HG03521 (cell line): ENCODE results near the gene CDC20.

ENCODE experiments used
- ATAC-seq: cut with Tn5 transposase; IDR thresholded peaks from one replicate; pipeline ENCODE4 v1.9.1; 2021; ENCODE audit warnings: mild to moderate bottlenecking, moderate library complexity; ENCODE audit not compliant: unreplicated experiment

CDC20 gene

DNA sequence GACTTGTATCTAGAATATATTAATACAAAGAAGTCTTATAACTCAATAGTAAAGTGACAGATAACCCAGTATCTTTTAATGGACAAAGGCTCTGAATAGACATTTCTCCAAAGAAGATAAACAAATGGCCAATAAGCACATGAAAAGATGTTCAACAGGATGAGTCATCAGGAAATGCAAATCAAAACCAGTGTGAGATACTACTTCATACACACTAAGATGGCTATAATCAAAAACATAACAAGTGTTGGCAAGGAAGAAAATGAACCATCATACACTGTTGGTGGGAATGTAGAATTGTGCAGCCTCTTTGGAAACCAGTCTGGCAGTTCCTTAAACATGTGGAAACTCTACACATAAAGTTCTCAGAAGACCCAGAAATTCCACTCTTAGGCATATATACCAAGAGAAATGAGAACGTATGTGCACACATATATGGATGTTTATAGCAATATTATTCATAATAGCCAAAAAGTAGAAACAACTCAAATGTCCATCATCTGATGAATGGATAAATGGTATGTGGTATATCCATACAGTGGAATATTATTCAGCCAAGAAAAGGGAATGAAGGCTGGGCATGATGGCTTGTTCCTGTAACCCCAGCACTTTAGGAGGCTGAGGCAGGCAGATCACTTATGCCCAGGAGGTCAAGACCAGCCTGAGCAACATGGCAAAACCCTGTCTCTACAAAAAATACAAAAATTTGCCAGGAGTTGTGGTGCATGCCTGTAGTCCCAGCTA lies 31.1 kb upstream of the CDC20 start:
- no peak for ATAC-seq

DNA sequence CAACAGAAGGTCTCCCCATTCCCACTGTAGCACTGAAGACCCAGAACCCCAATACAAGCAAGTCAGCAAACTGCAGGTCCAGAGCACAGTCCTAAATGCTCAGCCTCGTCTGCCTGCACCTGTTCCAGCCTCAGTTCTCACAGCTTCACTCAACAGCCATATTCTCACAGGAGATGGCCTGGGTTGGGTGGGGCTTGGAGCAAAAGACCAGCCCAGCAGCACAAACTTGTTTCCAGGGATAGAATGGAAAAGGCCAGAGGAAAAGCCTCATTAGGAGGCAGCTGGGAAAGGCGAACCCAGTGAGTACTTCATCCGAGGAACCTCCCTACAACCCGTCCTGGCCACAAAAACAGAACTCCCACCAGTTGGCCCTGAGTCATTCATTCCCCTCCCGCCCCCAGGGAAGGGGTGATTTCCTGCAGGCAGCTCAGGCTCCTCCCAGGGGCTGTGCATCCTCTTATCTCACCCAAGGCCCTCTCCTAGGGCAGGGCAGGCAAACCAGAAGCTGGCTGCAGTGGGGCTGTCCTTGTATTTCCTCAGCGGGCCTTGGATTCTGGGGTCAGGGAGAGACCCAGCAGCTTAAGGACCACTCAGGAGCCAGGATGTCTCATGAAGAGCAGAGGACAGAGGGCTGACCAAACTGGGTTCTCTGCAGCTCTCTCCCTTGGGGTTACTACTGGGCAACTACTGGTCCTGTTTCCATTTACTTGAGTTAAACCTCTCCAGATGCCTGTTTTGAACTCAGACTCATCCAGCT lies 28.6 kb upstream of the CDC20 start:
- no peak for ATAC-seq

DNA sequence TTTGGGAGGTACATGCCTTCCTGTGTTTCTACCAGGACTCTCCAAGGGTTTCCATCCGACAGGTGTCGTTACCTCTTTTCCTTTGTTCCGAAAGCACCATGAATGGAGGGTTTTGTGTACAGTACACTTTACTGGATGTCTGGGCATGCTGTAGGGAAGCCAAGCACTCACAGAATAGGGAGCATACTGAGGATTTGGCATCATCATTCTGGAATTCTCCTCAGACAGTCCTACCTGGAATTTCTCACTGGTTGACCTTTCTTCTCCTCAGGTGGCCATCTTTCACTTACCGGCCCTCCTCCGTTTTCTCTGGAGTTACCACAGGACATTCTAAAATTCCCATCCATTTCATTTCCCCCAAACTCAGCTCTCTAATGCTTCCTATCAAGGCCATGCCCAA lies 27.1 kb upstream of the CDC20 start:
- ATAC-seq, result no peak

DNA sequence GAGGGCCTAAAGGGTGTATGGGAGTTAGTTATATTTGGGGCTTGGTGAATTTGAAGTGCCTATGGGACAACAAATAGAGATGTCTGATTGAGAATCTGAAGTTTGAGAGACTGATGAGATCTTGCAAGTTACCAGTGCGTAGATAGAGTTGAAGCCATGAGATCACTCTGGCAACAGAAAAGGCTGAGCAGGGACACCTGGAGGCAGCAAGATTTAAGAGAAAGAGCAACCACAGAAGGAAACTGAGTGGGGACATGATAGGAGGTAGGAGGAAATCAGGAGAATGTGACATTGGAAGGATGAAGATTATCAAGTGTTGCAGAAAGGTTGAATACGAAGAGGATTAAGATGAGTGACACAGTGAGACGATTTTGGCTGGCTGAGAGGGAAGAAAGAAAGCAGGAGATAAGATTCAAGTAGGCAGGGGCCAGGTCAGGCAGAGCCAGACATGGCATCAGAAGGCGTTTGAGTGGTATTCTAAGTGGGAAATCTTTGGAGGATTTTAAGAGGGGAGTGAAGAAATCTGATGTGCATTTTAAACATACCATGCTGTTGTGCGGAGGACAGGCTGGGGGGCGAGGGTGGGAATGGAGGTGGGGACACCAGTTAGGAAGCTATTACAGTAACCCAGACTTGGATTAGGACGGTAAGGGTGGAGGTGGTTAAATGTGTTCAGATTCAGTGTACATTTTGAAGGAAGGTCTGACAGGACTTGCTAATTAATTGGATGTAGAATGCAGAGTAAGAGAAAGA lies 24.2 kb upstream of the CDC20 start:
- ATAC-seq, result no peak

DNA sequence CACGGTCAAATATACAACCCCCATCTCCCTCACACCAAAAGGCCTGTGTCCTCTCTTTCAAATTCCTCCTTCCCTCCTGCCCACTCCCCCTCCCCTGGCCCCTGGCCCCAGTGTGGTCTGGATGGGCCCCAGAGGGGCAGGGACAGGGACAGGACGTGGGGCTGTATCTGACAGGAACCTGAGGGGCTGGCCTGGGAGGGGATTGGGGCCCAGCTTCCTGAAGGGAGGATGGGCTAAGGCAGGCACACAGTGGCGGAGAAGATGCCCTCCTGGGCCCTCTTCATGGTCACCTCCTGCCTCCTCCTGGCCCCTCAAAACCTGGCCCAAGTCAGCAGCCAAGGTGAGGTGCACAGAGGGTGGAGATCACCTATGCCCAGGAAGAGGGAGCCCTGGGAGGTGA lies 21.2 kb upstream of the CDC20 start, which contains the start of gene MPL:
TSS of gene MPL (plus strand) at position 231 of the 400 bp plus-strand sequence. CDS start at position 262, 31 bp downstream.
- ATAC-seq, result no peak

DNA sequence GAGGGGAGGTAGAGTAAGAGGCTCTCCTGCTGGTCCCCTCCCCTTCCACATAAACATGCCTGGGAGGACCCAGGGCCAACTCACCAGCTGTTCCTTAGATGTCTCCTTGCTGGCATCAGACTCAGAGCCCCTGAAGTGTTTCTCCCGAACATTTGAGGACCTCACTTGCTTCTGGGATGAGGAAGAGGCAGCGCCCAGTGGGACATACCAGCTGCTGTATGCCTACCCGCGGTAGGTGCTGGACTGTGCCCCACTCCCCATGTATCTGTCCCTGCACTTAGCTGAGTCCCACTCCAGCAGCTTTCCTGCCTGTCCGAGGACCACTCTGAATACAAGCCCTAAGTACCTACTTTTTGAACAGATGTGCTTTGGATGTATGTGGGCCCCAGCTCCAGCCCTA lies 20.8 kb upstream of the CDC20 start:
- ATAC-seq, result no peak

DNA sequence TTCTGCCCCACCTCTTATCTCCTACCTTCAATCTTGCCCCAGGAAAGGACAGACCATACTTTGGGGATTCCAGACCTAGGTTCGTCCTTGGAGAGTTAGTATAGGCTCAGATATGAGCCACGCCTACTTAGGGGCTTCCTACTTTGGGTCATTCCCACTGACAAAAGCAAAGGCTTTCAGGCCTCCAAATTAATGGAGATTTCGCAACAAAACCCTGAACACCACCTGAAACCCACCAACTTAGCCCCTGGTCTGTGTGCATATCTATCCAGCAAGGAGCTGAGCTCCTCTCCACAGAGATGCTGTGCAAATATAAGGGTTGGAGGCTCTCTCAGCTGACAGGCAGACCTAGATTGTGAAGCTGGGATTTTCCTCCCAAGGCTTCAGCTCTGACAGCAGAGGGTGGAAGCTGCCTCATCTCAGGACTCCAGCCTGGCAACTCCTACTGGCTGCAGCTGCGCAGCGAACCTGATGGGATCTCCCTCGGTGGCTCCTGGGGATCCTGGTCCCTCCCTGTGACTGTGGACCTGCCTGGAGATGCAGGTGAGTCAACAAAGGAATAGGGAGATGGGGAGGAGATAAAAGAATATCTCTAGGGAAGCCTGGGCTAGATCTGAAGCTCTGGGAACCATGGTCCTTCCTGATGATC lies 19.1 kb upstream of the CDC20 start:
- no peak for ATAC-seq

DNA sequence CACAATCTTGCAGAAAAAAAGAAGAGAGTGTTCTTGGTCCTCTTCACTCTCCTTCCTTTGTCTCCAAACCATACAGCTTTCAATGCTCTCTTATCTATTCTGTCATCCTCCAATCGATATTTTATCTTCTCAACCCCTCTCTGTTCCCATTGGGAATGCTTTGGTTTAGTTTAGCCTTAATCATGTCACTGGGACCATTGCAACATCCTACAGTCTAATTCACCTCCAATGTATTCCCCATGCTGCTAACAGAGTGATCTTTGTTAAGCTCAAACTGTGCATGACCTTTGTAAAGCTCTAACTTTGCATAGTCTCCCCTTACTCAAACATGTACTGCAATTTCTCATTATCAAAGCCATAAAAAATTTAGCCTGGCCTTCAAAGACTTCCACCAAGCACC lies 18.2 kb upstream of the CDC20 start:
- ATAC-seq, result no peak

DNA sequence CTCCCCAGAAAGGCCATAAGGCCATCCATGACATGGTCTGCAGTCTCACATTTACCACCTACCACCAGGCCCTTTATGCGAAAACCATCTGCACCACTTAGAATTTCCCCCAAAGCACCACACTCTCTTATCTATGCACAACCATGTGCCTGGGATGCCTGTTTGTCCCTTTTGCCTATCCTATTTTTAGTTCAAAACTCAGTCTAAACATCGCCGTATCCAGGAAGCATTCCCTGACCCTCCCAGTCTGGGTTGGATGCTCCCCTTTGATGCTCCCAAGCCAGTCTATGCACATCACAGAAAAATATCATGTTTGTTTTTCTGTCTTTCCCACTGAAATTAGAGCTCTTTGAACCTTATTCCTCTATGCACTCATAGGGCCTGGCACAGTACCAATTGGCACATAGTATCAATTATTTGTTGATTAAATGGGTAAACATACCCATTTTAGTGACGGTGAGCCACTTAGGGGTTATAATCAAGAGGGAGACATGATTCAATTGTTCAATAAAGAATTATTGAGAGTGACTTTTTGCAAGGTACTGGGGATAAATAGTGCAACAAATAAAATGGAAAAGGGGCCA lies 14.4 kb upstream of the CDC20 start:
- no peak for ATAC-seq

DNA sequence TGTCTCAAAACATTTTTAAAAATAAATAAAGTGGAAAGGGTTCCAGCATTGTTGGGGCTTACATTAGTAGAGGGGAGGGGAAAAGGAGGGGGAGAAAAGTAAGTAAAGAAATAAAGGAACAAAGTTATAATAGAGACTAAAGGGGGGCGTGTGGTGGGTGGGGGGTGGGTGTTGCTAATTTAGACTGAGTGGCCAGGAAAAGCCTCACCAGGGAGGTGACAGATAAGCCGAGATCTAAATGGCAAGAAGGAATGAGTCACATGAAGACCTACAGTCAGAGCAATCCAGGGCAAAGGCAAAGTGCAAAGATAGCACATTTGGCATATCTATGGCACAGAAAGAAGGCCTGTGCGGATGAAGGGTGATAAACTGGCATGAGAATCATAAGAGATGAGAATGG lies 13.7 kb upstream of the CDC20 start:
- no peak for ATAC-seq

DNA sequence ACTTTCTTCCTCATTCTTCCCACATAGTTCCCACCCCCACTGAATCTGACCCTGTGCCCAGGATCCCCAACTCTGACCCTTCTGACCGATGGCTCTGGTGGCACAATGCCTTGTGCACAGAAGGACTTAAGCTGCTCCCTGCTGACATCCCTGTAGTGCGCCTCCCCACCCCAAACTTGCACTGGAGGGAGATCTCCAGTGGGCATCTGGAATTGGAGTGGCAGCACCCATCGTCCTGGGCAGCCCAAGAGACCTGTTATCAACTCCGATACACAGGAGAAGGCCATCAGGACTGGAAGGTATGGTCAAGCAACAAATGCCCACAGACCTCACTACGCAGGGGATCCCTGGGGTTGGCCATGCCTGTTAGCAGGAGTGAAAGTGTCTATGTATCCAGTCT lies 12.1 kb upstream of the CDC20 start:
- ATAC-seq, result no peak

DNA sequence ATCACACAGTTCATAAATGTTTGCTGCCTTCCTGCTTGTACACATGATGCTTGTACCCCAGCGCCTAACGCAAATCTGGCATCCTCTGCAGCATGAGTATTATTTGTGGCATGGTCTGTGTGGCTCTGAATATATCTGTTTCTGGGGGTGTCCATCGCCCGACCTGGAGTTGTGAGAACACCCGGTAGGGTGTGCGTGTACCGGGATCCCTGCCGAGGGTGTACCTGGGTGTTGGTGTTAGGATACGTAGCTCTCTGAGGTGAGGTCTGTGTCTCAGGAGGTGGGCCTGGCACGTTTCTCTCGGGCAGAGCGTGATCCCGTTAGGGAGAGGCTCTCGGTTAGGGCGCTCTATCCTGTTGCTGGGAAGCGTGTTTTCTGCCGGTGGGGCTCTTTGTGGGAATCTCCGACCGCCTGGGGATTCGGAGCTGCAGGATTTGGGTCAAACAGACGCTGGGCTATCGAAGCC lies 10.4 kb upstream of the CDC20 start:
- no peak for ATAC-seq

DNA sequence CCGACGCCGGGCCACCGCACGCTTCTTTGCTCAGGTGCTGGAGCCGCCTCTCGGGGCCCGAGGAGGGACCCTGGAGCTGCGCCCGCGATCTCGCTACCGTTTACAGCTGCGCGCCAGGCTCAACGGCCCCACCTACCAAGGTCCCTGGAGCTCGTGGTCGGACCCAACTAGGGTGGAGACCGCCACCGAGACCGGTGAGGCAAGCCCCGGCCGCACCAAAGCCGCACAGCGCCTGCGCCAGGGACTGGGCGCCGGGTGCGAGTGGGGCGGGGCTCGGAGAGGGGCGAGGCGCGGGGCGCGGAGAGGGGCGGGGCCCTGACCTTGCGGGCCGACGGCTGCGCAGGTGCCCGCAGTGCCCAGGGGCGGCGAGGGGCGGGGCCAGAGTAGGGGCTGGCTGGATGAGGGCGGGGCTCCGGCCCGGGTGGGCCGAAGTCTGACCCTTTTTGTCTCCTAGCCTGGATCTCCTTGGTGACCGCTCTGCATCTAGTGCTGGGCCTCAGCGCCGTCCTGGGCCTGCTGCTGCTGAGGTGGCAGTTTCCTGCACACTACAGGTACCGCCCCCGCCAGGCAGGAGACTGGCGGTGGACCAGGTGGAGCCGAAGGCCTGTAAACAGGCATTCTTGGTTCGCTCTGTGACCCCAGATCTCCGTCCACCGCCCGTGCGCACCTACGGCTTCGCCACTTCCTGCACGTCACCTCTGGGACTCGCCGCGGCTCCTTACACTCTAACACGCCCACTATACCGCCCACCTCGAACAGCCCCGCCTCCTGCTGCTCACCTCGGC lies 9.8 kb upstream of the CDC20 start:
- peak; percentile 63 for ATAC-seq

DNA sequence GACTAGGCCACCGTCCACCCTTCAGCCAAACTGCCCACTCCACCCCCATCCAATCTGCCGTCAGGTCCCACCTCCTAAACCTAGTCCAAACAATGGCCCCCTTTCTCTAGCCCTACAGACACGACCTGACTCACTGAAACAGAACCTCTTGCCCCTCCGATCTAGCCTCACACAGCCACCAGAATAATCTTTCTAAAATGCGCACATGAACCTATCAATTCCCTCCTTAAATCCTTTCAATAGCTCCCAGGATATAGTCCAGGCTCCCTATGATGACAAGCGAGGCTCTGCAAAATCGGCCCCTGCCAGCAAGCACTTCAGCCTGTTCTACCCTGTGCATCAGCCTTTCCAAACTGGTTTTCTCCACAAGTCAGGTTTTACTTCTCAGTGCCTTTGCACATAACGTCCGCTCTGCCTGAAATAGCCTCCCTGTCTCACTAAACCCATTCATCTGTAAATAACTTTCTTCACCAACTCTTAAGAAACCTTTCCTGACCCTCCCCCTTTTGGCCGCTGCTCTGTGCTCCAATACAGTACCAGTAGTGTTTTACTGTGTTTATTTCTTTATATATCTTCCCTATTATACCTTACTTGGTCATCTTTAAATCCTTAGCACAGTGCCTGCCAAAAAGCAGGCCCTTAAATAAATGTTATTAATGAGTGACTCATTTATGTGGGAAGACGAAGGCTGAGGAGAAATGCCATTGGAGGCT lies 9.0 kb upstream of the CDC20 start:
- no peak for ATAC-seq

DNA sequence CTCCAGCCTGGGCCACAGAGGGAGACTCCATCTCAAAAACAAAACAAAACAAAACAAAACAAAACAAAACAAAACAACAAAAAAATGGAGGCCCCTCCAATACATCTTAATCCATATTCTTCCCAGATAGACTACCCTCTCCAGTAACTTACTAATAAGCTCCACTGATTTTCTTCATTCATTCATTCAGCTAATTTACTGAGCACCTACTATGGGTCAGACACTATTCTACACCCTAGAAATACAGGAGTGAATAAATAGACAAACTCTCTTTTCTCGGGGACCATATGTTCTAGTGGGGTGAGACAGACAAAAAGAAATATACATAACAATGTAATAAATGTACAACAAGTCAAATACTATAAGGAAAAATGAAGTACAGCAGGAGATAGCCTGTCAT lies 7.8 kb upstream of the CDC20 start:
- ATAC-seq, result no peak

DNA sequence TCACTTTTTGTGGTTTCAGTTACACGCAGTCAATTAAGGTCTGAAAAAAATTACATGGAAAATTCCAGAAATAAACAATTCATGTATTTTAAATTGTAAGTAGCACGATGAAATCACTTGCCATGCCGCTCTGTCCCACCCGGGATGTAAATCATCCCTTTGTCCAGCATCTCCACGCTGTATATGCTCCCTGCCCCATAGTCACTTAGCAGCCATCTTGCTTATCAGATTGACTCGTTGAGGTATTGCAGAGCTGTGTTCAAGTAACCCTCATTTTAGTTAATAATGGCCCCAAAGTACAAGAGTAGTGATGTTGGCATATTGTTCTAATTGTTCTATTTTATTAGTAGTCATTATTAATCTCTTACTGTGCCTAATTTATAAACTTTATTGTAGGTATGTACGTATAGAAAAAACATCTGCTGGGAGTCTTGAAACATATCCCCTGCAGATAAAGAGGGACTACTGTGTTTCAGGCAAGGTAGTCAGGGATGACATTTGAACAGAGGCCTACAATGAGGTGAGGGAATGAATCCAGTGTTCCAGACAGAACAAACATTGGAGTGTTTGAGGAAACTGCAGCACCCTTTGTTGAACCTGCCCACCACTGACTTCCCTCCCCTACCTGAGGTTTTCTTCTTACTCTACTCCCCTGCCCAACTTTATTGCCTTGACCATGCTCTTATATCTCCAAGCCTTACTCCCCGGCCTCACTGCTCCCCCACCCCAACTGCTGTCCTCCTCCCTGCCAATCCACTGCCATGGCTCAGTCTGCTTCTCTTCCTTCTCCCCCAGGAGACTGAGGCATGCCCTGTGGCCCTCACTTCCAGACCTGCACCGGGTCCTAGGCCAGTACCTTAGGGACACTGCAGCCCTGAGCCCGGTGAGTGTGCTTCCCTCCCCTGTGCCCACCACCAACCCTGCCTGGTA lies 7.1 kb upstream of the CDC20 start:
- ATAC-seq, result no peak

DNA sequence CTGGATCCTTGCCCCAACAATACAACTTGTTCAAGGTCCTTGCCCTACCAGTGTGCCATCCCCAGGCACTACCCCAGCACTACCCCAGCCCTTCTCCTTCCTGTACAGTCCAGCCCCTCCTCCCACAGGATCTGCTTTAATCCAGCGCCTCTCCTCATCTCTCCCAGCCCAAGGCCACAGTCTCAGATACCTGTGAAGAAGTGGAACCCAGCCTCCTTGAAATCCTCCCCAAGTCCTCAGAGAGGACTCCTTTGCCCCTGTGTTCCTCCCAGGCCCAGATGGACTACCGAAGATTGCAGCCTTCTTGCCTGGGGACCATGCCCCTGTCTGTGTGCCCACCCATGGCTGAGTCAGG lies 6.5 kb upstream of the CDC20 start:
- no peak for ATAC-seq

DNA sequence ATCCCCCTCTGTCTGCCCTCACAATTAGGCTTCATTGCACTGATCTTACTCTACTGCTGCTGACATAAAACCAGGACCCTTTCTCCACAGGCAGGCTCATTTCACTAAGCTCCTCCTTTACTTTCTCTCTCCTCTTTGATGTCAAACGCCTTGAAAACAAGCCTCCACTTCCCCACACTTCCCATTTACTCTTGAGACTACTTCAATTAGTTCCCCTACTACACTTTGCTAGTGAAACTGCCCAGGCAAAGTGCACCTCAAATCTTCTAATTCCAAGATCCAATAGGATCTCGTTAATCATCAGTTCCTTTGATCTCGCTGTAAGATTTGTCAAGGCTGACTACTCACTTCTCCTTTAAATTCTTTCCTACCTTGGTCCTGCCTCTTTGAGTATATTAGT lies 5.9 kb upstream of the CDC20 start:
- no peak for ATAC-seq
